ENCODE measurements around the gene PTPRN2.
"Not testable (repeated sequence)": the region's sequence is repeated elsewhere in the genome, so short reads cannot be mapped to it uniquely, and the experiment has no call there.

The PTPRN2 gene

DNA sequence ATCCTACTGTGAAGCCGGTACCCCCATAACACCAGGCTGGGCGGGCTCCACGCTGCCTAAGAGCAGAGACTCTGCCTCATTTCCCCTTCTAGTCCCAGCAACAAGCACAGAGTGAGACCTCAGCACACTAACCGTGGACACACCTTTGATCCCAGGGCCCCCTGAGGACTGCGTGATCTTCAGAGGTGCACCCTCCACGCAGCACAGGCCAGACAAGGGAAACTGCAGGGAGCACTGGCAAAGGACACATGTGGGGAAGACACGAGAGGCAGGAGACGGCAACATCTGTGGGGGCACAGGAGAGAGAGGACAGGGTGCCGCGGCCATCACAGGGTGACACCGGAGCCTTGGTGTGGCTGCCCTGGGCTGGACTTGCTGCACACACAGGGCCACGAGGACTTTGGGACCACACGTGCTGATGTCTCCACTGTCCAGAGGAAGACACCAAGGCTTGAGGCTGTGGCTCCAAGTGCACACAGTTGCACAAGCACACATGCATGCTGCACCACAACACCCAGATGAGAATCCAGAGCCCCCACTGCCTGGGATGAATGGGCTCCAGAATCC, 128.8 kb downstream of the PTPRN2 start:
- no peak for DNase-seq

DNA sequence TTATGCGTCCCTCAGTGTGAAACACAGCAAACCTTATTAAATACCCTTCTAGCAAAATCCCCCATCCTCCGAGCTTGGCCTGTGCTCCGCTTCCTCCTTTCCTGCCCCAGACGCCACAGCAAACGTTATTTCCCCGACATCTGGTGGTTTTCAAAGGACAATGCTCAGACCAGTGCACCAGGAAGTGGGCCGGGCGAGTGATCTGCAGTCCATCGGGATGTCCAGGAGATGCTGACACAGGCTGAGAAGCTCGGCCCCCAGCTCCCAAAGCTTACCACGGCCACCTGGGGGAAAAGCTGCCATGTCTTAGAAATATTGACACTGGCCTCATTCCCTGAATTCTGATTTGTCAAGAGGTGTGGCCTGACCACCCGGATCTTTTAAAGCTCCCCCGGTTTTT, 129.5 kb downstream of the PTPRN2 start:
- no peak for DNase-seq

DNA sequence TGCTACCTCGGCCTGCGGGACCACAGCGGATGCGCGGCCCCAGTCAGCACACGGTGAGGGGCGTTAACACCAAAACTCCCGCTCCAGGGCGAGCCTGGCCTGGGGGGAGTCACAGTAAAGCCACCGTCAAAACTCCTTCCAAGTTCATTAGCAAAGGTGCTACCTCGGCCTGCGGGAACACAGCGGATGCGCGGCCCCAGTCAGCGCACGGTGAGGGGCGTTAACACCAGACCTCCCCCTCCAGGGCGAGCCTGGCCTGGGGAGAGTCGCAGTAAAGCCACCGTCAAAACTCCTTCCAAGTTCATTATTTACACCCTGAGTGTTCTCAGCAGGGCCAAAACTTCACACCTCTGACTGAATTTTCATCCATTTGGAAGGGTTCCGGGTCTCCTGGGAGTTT, 130.0 kb downstream of the PTPRN2 start:
- not testable (repeated sequence) for DNase-seq

DNA sequence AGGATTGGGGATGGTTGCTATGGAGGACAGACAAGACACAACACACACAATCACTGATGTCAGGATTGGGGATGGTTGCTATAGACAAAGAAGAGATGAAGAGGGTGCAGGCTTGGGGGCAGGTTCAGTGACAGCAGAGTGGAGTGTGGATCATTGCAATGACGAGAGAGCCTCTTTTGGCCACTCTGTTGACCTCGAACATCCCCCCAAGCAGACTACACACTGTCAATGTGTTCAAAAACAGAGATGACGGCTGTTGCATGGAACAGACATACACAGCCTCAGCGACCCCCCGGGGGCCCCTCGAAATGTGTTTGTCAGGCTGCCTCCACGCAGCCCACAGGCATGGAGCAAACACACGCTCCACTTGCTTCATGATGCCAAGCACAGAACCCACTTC, 133.0 kb downstream of the PTPRN2 start:
- DNase-seq = no peak

DNA sequence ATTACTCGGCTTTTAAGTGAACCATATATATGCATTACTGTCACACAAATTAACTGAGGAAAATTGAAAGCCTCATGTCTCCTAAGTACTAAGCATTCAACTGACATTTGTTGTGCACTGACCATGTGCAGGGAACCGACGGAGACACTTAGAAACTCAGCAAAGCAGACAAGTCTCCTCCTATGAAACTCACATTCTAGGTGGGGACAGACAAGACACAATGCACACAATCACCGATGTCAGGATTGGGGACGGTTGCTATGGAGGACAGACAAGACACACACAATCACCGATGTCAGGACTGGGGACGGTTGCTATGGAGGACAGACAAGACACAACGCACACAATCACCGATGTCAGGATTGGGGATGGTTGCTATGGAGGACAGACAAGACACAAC, 134.0 kb downstream of the PTPRN2 start:
- DNase-seq = peak; percentile 23

DNA sequence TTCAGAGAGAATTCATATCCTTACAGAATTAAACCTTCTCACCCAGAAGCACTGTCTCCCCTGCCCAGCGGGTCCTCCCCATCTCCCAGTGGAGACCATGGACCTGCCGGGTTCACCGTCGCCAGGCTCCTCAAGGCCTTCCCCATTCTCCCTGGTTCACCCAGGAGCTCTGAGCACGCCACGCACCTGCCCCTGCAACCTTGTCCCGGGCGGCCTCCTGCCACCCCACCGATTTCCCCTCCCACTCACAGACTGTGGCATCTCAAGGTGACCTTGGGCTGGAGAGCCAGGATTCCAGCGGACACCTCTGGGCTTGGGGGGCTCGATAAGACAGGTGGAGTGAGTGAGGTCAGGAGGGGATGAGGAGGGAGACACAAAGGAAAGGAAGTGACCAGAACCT, 135.3 kb downstream of the PTPRN2 start:
- no peak for DNase-seq

DNA sequence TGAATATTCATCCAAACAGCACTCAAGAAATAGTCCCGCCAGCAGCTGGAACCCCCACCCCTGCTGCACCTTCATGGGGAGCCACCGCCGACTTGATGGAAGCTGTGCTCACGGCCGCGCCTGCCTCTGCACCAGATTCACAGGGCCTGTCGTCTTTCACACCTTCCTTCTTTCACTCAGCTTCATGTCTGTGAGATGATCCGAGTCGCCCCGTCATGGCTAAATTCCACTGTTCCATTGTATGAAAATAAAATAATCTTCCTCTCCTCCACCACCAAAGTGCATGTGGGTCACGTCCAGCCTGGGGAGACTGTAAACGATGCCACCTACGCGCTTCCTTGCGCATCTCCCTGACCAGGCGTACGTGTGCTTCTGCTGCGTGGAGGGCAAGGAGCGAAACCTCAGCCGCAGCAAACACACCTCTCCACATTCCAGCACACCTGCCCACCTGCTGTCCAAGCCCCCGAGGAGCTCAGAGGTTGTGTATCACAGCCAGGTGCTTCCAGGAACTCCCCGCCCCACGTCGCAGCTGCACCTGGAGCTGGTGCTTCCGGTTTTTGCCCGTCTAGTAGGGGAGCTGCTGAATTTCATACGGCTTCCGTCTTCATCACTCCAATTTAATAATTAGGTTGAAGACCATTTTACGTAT, 137.0 kb downstream of the PTPRN2 start:
- peak; percentile 29 for DNase-seq

DNA sequence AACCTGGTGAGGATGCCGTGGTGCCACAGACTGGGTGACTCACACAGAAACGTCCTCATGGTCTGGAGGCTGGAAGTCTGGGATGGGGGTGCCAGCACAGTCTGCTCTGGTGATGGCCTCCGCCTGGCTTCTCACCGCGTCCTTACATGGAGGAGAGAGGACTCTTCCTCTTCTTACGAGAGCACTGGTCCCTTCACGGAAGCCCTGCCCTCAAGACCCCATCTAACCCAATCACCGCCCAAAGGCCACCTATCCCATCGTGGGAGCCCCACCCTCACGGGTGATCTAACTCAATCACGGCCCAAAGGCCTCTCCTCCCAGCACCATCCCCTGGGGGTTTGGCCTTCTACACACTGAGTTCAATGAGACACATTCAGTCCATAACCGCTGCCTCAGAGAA, 137.7 kb downstream of the PTPRN2 start:
- no peak for DNase-seq

DNA sequence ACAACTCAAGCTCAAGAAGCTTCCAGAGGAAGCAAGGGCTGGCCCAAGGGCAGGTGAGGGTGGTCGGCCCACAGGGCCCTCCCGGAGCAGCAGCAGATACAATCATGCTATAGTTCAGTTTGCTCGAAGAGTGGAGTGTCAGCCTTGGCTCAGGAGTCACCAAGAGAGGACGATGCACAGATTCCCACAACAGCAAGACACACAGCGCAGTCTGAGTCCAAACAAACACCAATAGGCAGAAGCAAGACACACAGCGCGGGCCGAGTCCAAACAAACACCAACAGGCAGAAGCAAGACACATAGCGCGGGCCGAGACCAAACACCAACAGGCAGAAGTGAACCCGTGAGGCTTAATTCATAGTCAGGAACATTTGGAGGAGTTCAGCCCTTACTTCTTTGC, 138.4 kb downstream of the PTPRN2 start:
- no peak for DNase-seq

DNA sequence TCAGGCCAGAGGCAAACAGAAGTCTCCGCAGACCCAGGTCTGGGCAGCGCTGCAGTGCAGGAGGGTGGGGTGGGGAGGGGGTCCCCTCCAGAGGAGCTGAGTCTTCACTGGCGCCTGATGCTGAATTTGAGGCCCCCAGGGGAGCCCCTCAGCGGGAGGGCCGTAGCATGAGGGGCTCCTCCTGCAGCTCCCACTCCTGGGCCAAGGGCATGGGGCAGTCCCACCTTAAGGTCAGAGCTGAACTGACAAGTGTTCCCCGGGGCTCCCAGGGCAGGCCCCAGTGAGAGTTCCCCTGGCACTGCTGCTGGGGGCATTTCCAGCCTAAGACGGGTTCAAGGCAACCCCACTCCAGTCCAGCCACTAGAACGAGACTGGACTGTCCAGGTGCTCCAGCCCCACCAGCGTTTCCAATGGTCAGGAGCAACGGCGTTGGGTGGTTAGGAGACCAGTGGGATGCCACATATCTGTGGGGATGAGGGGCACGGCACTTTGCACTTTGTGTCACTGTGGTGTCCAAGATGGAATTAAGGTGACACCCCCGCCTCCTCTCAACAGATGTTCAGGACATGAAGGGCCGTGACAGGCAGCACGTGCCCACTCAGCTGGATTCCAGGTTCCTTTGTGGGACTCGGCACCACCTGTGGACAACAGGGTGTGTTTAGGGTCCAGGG, 139.1 kb downstream of the PTPRN2 start:
- no peak for DNase-seq

DNA sequence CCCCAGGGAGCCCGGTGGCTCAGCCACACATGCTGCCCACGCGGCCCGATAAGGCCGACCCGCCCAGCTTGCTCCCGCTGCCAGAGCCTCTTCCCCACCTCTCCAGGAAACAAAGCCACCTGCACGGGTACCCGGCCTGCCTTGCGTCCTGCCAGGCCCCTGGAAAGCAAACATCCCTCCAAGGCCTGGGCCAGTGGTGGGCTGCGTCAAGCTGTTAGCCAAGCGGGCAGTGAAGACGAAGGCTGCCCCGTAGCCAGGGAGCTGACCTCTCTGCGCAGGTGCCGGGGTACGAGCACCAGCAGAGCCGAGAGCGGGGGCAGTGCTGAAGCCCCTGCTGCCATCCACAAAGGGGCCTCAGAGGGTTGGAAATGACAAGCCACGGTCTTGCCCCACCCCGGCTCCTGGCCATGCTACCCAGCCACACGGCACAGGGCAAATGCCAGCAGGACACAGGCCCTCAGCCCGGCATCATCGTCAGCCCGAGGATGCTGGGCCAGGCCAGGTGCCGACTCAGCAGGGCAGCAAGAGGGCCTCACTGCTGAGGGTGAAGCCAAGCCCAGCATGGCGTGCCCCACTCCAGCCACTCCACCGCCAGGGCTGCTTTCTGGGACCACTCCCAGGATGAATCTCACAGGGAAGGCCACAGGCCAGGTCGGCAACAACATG, 140.0 kb downstream of the PTPRN2 start:
- no peak for DNase-seq

DNA sequence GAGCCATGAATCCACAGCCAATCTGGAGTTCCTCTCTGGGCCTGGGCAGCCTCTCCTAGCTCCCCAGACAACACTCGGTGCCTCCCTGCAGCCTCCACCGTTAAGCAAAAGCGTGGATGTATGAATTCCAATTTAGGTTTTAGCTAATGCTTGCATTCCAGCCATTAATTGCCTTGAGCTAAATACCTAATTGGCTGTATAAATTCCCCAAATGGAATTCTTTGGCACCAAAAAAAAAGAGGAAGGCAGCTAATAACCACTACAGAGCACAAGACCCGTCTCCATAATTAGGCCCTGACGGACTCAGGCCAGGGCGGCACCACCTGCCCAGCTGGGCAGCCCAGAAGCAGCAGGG, 140.5 kb downstream of the PTPRN2 start:
- DNase-seq = no peak

DNA sequence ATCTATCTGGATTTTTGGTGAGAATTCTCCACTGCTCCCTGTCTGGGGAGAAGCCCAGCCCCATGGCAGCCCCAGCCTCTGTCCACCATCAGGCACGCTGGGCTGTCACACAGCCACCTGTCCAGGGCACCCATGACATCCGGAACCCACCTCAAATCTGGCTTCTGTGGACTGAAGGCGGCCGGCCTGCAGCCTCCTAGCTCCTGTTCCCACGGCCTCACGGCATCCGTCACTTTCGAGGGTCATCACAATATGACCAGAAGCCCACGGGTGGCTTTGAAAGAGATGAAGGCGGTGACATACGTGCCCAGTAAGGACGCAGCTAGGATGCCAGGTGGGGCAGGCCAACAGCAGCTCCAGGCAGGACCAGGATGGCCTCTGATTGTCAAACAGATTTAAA, 140.9 kb downstream of the PTPRN2 start:
- DNase-seq = no peak

DNA sequence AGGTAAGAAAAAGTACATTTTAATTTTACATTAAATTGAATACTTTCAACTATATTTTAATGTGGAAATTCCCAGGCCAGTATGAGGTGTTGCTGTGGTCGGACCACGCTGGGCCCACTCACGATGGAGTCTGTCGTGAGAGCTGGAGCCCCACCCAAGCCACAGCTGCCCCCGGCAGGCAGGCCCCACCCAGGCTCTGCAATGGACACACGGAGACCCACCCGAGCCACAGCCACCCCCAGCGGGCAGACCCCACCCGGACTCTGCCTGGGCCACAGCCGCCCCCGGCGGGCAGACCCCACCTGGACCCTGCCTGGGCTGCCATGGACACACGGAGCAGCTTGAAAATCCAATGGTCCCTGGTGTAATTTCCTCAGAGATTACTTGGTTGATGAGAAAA, 141.3 kb downstream of the PTPRN2 start:
- no peak for DNase-seq

DNA sequence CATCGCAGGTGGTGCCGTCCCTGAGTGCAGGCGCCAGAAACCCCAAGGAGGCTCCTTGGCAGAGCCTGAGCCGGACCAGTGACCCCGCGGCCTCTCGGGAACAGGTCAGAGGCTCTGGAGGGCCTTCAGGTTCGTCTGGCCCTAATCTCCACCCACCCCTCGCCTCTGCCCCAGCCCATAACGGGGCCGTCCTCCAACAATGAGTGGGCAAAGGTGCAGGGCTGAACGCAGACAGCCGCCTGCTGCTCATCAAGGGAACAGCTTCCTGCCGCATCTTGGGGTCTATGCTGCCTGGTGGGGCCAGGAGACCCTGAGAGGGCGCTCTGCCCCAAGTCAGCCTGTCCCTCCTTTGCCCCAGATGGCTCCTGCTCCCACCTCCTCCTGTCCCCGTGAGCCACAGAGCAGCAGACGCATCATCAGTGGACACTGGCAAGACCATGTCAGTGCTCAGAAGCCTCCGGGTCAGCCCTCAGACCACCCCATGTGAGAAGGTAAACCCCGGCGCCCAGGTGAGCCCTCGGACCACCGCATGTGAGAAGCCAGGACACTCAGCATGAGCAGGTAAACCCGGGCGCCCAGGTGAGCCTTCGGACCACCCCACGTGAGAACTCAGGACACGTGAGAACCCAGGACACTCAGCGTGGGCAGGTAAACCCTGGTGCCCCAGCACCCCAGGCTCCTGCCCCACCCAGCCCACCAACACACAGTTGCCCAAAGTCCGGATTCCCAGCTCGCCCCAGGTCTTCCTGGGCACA, 142.0 kb downstream of the PTPRN2 start:
- DNase-seq = no peak

DNA sequence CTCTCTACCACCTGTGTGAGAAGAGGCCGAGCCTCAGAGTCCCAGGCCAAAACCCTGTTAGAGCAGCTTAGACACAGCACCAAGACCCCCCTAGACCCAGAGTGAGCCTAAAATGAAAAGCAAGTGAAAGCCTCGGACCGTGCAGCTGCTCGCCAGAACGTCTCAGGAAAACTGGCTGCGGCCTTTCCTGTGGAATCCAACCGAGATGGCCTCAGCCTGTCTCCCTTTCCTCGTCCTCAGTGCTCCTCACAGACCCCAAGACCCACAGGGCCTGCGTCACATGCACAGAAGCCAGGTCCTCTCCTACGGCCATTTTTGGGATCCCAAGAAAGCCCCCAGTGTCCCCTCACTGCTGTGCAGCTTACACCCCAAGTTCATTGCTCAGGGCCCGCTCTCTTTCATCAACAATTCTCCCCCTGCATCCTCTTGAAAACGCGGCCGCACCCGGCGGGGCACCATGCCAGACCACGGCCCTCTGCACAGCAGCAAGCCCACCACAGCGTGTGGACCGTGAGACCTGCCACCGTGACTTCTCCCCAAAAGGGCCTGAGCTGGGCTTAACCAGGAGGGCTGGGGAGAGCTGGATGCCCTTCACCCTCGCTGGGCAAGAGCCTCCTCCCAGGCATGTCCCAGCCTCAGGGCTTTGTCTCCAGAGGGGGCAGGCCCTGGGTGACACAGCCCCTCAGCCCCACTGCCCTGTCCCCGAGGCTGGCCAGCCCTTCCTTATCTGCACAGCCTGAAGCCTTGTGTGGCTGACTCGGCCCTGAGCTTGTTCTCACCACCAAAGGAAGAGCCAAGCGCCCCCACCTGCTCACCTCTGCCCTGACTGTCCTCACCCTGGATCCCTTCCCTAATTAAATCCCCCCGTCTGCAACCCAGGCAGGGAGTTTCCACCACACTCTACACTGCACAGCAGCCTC, 142.9 kb downstream of the PTPRN2 start:
- no peak for DNase-seq

DNA sequence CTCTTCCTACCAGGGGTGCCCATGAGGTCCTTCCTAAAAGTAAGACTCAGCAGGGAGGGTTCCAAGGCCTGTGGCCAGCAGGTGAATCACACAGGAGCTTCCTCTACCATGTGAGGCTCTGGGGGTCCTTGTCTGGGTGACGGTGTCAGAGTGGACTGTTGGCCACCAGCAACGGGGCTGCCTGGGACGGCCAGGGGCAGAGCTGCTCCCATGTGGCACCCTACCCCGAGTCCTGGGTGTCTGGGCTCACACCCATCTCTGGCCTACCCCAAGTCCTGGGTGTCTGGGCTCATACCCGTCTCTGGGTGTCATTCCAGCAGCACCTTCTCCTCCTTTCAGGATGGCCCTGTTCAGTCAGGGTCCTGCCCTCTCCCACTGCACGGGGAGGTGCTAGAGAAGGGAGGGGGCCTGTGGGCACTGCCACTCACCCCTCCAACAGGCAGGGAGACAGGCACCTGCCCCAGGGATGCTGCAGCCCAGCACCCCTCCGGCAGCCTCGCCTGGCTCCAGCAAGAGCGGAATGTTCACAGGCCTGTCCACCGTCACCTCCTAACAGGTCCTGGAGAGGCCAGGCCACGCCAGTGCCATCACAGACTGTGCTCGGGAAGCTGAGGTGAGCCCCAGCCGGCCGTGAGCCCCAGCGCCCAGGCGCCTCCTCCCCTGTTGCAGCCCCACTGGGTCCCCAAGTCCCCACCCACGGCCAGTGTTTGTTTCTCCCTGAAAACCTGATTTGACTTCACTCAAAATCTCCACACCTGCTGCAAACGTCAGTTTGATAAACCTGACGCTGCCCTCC, 143.7 kb downstream of the PTPRN2 start:
- DNase-seq = no peak

DNA sequence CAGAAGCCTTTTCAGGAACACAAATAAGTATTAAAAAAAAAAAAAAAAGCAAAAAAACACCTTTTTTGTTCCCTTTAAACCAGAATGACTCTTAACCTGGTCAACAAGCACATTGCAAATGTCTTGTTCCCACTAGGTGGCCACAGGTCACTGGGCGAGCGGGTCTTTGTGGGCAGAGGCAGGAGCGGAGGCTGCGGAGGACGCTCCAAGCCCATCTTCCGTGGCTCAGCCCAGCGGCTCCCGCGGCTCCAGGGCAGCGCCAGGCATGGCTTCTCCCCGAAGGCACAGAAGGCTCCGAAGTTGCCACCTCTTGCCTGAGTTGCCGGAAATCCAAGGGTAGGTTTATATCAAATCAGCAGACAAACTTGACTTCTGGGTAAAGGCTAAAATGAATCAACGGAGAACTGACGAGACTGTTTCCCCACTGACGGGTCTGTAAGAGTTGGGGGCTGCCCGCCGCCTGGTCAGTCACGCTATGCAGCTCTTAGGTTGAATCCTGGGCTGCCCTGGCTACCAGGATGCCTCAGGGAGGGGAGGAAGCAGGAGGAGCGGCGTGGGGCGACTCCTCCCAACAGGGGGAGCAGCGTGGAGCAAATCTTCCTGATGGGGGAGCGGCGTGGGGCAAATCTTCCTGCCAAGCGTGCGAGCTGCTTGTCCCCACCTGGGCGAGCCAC, 144.5 kb downstream of the PTPRN2 start:
- no peak for DNase-seq

DNA sequence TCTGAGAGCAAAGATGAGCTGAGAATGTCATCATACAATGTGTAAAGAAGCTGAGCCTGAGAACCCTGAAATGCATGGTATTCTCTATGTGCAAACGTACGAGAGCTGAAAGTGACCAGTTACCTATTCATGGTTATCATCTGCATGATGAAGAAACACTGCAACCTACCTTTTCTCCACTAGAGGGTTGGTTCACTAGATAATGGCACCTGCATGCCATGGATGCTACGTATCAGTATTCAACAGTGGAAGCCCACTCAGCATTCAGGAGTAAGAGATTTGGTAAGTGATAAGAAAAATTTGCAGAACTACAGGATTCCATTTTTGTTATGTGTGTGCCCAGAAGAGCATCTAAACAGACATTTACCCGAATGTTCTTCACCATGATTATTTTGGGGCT, 145.4 kb downstream of the PTPRN2 start:
- no peak for DNase-seq

DNA sequence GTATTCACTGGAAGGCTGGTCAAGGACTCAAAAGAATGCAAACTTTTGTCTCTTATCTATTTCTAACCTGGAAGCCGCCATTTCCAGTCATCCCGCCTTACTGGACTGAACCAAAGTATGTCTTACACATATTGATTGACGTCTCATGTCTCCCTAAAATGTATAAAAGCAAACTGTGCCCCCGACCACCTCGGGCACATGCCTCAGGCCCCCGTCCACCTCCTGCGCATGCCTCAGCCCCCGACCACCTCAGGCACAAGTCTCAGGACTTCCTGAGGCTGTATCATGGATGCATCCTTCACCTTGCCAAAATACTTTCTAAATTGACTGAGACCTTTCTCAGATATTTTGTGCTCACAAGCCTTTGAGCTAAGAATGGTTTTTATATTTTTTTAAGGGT, 148.6 kb downstream of the PTPRN2 start:
- no peak for DNase-seq
